ENCODE measurements around the gene MAP3K9. TPM values are rescaled to one million over a fixed set of nuclear protein-coding genes. Genes with fewer than 3 reads are reported as not detected.

Gene MAP3K9
- total and polyA plus RNA-seq, 12 donors, result 0.37 to 2.4 (median 1.4) TPM

- Histone ChIP-seq H3K36me3 (no peaks in the 10 kb centered on the region), H3K27ac (no peak overlapping the region), H3K4me3 (no peak overlapping the region), H3K27me3 (no peaks in the 10 kb centered on the region), H3K4me1 (peaks cover 0 to 22% (median 6%) of the 10 kb centered on the region in 9 donors), H3K9me3 (no peaks in the 10 kb centered on the region)
- ATAC-seq, result no peak
- TF ChIP-seq CTCF (IDR thresholded peaks at IDR 0.05), result no peak
- DNase-seq, result no peak
- WGBS, 2 donors, result 92 to 97% methylated on average over 2 of the region's 2 CpGs
- intact Hi-C loops (cut with DNase I), result no loop called here
Observed at GRCh38 chr14:70776197-70776596, 33.1 kb downstream of the MAP3K9 start.

GRCh38 chr14:70773182-70773862 is 36.0 kb downstream of the MAP3K9 start:
- no peaks in the 10 kb centered on the region for H3K27me3 ChIP-seq
- H3K4me1 ChIP-seq, result no peaks in the 10 kb centered on the region
- H3K27ac ChIP-seq, result no peak overlapping the region
- TF ChIP-seq CTCF (IDR thresholded peaks at IDR 0.05), result no peak
- H3K9me3 ChIP-seq, result no peaks in the 10 kb centered on the region
- H3K4me3 ChIP-seq, result no peak overlapping the region
- no peaks in the 10 kb centered on the region for H3K36me3 ChIP-seq
- intact Hi-C loops (cut with DNase I), result loop anchor here in 1 of 10 donors (5.0 kb wide), 1 partner anchor 1436 kb away; no protein-coding TSS in a partner anchor
- WGBS, 2 donors, result 86 to 88% methylated on average over 3 of the region's 3 CpGs
- ATAC-seq (no peak), DNase-seq (no peak)

GRCh38 chr14:70771781-70772212 is 37.5 kb downstream of the MAP3K9 start:
- H3K36me3 ChIP-seq, result no peaks in the 10 kb centered on the region
- no peaks in the 10 kb centered on the region for H3K27me3 ChIP-seq
- ATAC-seq, result no peak
- no peak overlapping the region for H3K27ac ChIP-seq
- no peak for TF ChIP-seq CTCF (IDR thresholded peaks at IDR 0.05)
- no peak overlapping the region for H3K4me3 ChIP-seq
- H3K4me1 ChIP-seq, result no peaks in the 10 kb centered on the region
- H3K9me3 ChIP-seq, result no peaks in the 10 kb centered on the region
- no peak for DNase-seq
- intact Hi-C loops (cut with DNase I), result loop anchor here in 1 of 10 donors (5.0 kb wide), 1 partner anchor 1434 kb away; no protein-coding TSS in a partner anchor
- 48 to 59% methylated on average over 15 of the region's 15 CpGs for WGBS, 2 donors

DNA sequence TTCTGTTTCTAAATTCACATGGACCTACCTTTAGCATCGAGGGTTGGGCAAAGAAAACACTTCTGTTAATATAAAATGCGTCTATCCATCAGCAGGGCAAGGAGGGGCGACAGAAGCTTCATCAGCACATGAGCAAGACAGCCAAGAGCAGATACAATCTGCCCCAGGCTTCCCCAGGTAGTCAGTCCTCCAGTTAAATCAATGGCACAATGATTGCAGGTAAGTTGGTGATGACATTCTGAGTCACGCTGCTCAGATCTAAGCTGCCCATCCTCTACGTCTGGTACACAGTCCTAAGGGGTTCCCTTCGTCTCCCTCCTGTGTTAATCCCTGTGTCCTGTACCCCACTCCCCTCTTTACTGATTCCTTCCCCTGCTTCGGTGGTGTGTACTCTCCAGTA is 38.8 kb downstream of the MAP3K9 start:
- no peak overlapping the region for H3K27ac ChIP-seq
- no peak for DNase-seq
- no peaks in the 10 kb centered on the region for H3K36me3 ChIP-seq
- no peaks in the 10 kb centered on the region for H3K27me3 ChIP-seq
- TF ChIP-seq CTCF (IDR thresholded peaks at IDR 0.05), result no peak
- no peaks in the 10 kb centered on the region for H3K9me3 ChIP-seq
- no peak for ATAC-seq
- intact Hi-C loops (cut with DNase I), result loop anchor here in 1 of 10 donors (5.0 kb wide), 1 partner anchor 1433 kb away; no protein-coding TSS in a partner anchor
- H3K4me3 ChIP-seq, result no peak overlapping the region
- no peaks in the 10 kb centered on the region for H3K4me1 ChIP-seq
- 88 to 90% methylated on average over 7 of the region's 7 CpGs for WGBS, 2 donors

Measured in heart right ventricle (tissue), 16 donors.